GM21390 (cell line): ENCODE measurements around the gene KRT84.

Experiments used
- ATAC-seq: cut with Tn5 transposase; IDR thresholded peaks from one replicate; pipeline ENCODE4 v1.9.1; 2021; ENCODE audit not compliant: unreplicated experiment

The KRT84 gene

GRCh38 chr12:52385226-52385702 lies at the start of gene KRT84:
KRT84 (minus strand) TSS chr12:52385652; CDS start chr12:52385585, 67 bp downstream.
- ATAC-seq, result no peak

- ATAC-seq, result no peak
Measured at GRCh38 chr12:52434760-52435530, 49.5 kb upstream of the KRT84 start.

- ATAC-seq, result no peak
Measured at GRCh38 chr12:52434081-52434733, 48.8 kb upstream of the KRT84 start, which contains the start of gene KRT75. KRT75 (minus strand) TSS chr12:52434371; CDS start chr12:52434304, 67 bp downstream.

GRCh38 chr12:52433501-52434080 lies 48.1 kb upstream of the KRT84 start:
- ATAC-seq, result no peak

GRCh38 chr12:52432559-52433207 lies 47.2 kb upstream of the KRT84 start:
- ATAC-seq, result no peak

GRCh38 chr12:52428121-52428520 lies 42.7 kb upstream of the KRT84 start:
- no peak for ATAC-seq

- no peak for ATAC-seq
Measured at GRCh38 chr12:52427083-52427482, 41.6 kb upstream of the KRT84 start.

- ATAC-seq, result no peak
Measured at GRCh38 chr12:52426034-52426433, 40.6 kb upstream of the KRT84 start.

GRCh38 chr12:52425466-52425865 lies 40.0 kb upstream of the KRT84 start:
- ATAC-seq, result no peak

GRCh38 chr12:52423661-52424500 lies 38.4 kb upstream of the KRT84 start:
- ATAC-seq, result no peak

- no peak for ATAC-seq
Measured at GRCh38 chr12:52423035-52423434, 37.6 kb upstream of the KRT84 start.

GRCh38 chr12:52419656-52420055 lies 34.2 kb upstream of the KRT84 start:
- no peak for ATAC-seq

- ATAC-seq, result no peak
Measured at GRCh38 chr12:52418576-52419110, 33.2 kb upstream of the KRT84 start.

GRCh38 chr12:52417740-52418139 lies 32.3 kb upstream of the KRT84 start:
- no peak for ATAC-seq

GRCh38 chr12:52416795-52417194 lies 31.3 kb upstream of the KRT84 start:
- no peak for ATAC-seq

GRCh38 chr12:52415870-52416750 lies 30.7 kb upstream of the KRT84 start:
- ATAC-seq, result no peak

GRCh38 chr12:52414936-52415335 lies 29.5 kb upstream of the KRT84 start:
- no peak for ATAC-seq

GRCh38 chr12:52413782-52414345 lies 28.4 kb upstream of the KRT84 start:
- ATAC-seq, result no peak

- no peak for ATAC-seq
Measured at GRCh38 chr12:52413202-52413601, 27.8 kb upstream of the KRT84 start.
